ENCODE measurements around the gene PTGDS.

Gene PTGDS

GRCh38 chr9:136982232-136983051 is 5.1 kb downstream of the PTGDS start, which contains the start of gene LCNL1:
LCNL1 (plus strand) TSS chr9:136982993; CDS start chr9:136983587, 594 bp downstream.
- Mint-ChIP-seq H3K27me3 (ENCODE audit: low read depth) (peaks cover 5% of the 10 kb centered on the region), H3K27ac (peak within 1 kb of the TSS in 1 of 3 experiments; percentile 13), H3K4me1 (peaks cover 4% of the 10 kb centered on the region), H3K9me3 (no peaks in the 10 kb centered on the region), H3K4me3 (peak within 1 kb of the TSS in 1 of 3 experiments; percentile 2), H3K36me3 (ENCODE audit: low read depth) (no peaks in the 10 kb centered on the region)
- no peak for TF ChIP-seq CTCF (IDR thresholded peaks at IDR 0.05; ENCODE audit: unreplicated experiment in 3 of 3)

GRCh38 chr9:136983167-136983566 is 5.9 kb downstream of the PTGDS start:
- H3K9me3 Mint-ChIP-seq = no peaks in the 10 kb centered on the region
- no peaks in the 10 kb centered on the region for H3K36me3 Mint-ChIP-seq (ENCODE audit: low read depth)
- H3K4me3 Mint-ChIP-seq = no peak overlapping the region
- no peak for TF ChIP-seq CTCF (IDR thresholded peaks at IDR 0.05; ENCODE audit: unreplicated experiment in 3 of 3)
- peaks cover 8% of the 10 kb centered on the region for H3K4me1 Mint-ChIP-seq
- H3K27ac Mint-ChIP-seq = no peak overlapping the region
- peaks cover 5% of the 10 kb centered on the region for H3K27me3 Mint-ChIP-seq (ENCODE audit: low read depth)

- H3K27me3 Mint-ChIP-seq (ENCODE audit: low read depth) = peaks cover 6% of the 10 kb centered on the region
- H3K4me1 Mint-ChIP-seq = peaks cover 8% of the 10 kb centered on the region
- H3K36me3 Mint-ChIP-seq (ENCODE audit: low read depth) = no peaks in the 10 kb centered on the region
- no peaks in the 10 kb centered on the region for H3K9me3 Mint-ChIP-seq
- TF ChIP-seq CTCF (IDR thresholded peaks at IDR 0.05; ENCODE audit: unreplicated experiment in 3 of 3) = no peak
- H3K4me3 Mint-ChIP-seq = peak overlapping the region in 2 of 3 experiments; percentile 2 to 6
- H3K27ac Mint-ChIP-seq = peak overlapping the region in 1 of 3 experiments; percentile 13
Observed at GRCh38 chr9:136983656-136984314, 6.5 kb downstream of the PTGDS start.

GRCh38 chr9:136984464-136985026 is 7.2 kb downstream of the PTGDS start:
- Mint-ChIP-seq H3K4me3 (no peak overlapping the region), H3K9me3 (no peaks in the 10 kb centered on the region), H3K27me3 (ENCODE audit: low read depth) (peaks cover 12% of the 10 kb centered on the region), H3K4me1 (peaks cover 8% of the 10 kb centered on the region), H3K36me3 (ENCODE audit: low read depth) (no peaks in the 10 kb centered on the region), H3K27ac (no peak overlapping the region)
- TF ChIP-seq CTCF (IDR thresholded peaks at IDR 0.05; ENCODE audit: unreplicated experiment in 3 of 3) = no peak

- peaks cover 8% of the 10 kb centered on the region for H3K4me1 Mint-ChIP-seq
- peaks cover 12% of the 10 kb centered on the region for H3K27me3 Mint-ChIP-seq (ENCODE audit: low read depth)
- TF ChIP-seq CTCF (IDR thresholded peaks at IDR 0.05; ENCODE audit: unreplicated experiment in 3 of 3) = no peak
- H3K9me3 Mint-ChIP-seq = no peaks in the 10 kb centered on the region
- H3K27ac Mint-ChIP-seq = no peak overlapping the region
- no peak overlapping the region for H3K4me3 Mint-ChIP-seq
- no peaks in the 10 kb centered on the region for H3K36me3 Mint-ChIP-seq (ENCODE audit: low read depth)
Observed at GRCh38 chr9:136985027-136985602, 7.8 kb downstream of the PTGDS start.
